B cell (primary cell): ENCODE results near the gene BEAN1. TPM values are rescaled to one million over a fixed set of nuclear protein-coding genes. Genes with fewer than 3 reads are reported as not detected.

Experiments used
- ATAC-seq: fragments of 200-7000 bp; cut with Tn5 transposase; one replicate; pipeline ENCODE4 v1.10.0; 2021; ENCODE audit warnings: low read depth, mild to moderate bottlenecking, moderate number of reproducible peaks, moderate library complexity
- CTCF ChIA-PET: fragments of 350-600 bp; sonication (Branson Sonifier 250); formaldehyde crosslinking; loops from one replicate; lab custom pipeline; 2021; ENCODE audit warnings: antibody characterized with exemption, inconsistent platforms; lab: Charles Lee
- POLR2A ChIA-PET: fragments of 350-600 bp; sonication (Branson Sonifier 250); formaldehyde crosslinking; loops from one replicate; lab custom pipeline; 2021; ENCODE audit warnings: antibody characterized with exemption; lab: Charles Lee
- DNase-seq: peaks from one replicate; pipeline ENCODE4 v3.0.0; 2013
- H2AFZ ChIP-seq: 2 replicates; pipeline ENCODE4 v1.6.1; 2012; ENCODE audit warnings: mild to moderate bottlenecking, low read depth, low read length; ENCODE audit not compliant: insufficient read depth, poor library complexity, severe bottlenecking
- H3K27ac ChIP-seq, 2 donors: 1 replicate in 1 of 2; 2 replicates in 1 of 2; pipeline ENCODE4 v1.5.1; 2012 to 2013; ENCODE audit warnings: low read length in 2 of 2, mild to moderate bottlenecking in 2 of 2, moderate library complexity in 1 of 2
- H3K27me3 ChIP-seq, 4 experiments: fragments of 200-600 bp in 1 of 4; sonication (generic) in 1 of 4; replicated peaks in 1 of 4; 1 replicate in 2 of 4; 2 replicates in 2 of 4; pipeline versions ENCODE4 v1.6.1 to v1.7.0; 2013 to 2016; ENCODE audit warnings: low read length in 3 of 4, mild to moderate bottlenecking in 2 of 4, mixed read lengths in 1 of 4, moderate library complexity in 1 of 4; ENCODE audit not compliant: insufficient read depth in 4 of 4, control insufficient read depth in 3 of 4; ENCODE audit errors: control extremely low read depth in 1 of 4
- H3K36me3 ChIP-seq, 2 experiments: replicated peaks in 1 of 2; 1 replicate in 1 of 2; 2 replicates in 1 of 2; pipeline versions ENCODE4 v1.6.1 to v1.7.1; 2013; ENCODE audit warnings: low read length in 1 of 2; ENCODE audit not compliant: insufficient read depth in 2 of 2, control insufficient read depth in 1 of 2; ENCODE audit errors: control extremely low read depth in 1 of 2, extremely low read depth in 1 of 2
- H3K4me1 ChIP-seq, 2 donors: fragments of 200-600 bp in 1 of 2; sonication (generic) in 1 of 2; 1 replicate in 1 of 2; 2 replicates in 1 of 2; pipeline versions ENCODE4 v1.5.1 to v1.6.1; 2013 to 2017; ENCODE audit warnings: low read length in 2 of 2; ENCODE audit not compliant: control insufficient read depth in 2 of 2, insufficient read depth in 2 of 2
- H3K4me2 ChIP-seq: replicated peaks from 2 replicates; pipeline ENCODE3; 2012; ENCODE audit warnings: mild to moderate bottlenecking, low read depth, low read length; ENCODE audit not compliant: poor library complexity, severe bottlenecking
- H3K4me3 ChIP-seq, 5 experiments: fragments of 200-600 bp in 1 of 5; sonication (generic) in 1 of 5; 1 replicate in 3 of 5; 2 replicates in 2 of 5; pipeline versions ENCODE4 v1.5.1 to v1.7.0; 2011 to 2016; ENCODE audit warnings: low read length in 4 of 5, mild to moderate bottlenecking in 4 of 5, low read depth in 2 of 5, control low read depth in 1 of 5, moderate library complexity in 1 of 5; ENCODE audit not compliant: insufficient read depth in 1 of 5; ENCODE audit errors: control extremely low read depth in 1 of 5, extremely low read depth in 1 of 5
- H3K79me2 ChIP-seq: fragments of 200-600 bp; sonication (generic); one replicate; pipeline ENCODE4 v1.6.0; 2016; ENCODE audit warnings: low read length; ENCODE audit not compliant: control insufficient read depth, insufficient read depth
- H3K9ac ChIP-seq: fragments of 200-600 bp; sonication (generic); 2 replicates; pipeline ENCODE4 v1.6.1; 2017; ENCODE audit warnings: mild to moderate bottlenecking, low read length, moderate library complexity
- H3K9me3 ChIP-seq, 3 donors: one replicate each; pipeline versions ENCODE4 v1.6.1 to v1.7.1; 2013; ENCODE audit warnings: low read length in 2 of 3; ENCODE audit not compliant: control insufficient read depth in 2 of 3, insufficient read depth in 1 of 3; ENCODE audit errors: control extremely low read depth in 1 of 3
- H4K20me1 ChIP-seq: 2 replicates; pipeline ENCODE4 v1.6.0; 2012; ENCODE audit warnings: mild to moderate bottlenecking, low read length; ENCODE audit not compliant: insufficient read depth, control insufficient read depth, poor library complexity, severe bottlenecking
- H3K27ac Mint-ChIP-seq: one replicate; pipeline ENCODE4 v1.8.0; 2021; ENCODE audit warnings: mixed read lengths
- H3K27me3 Mint-ChIP-seq: one replicate; pipeline ENCODE4 v1.8.0; 2021; ENCODE audit warnings: mixed read lengths
- H3K4me1 Mint-ChIP-seq: one replicate; pipeline ENCODE4 v1.8.0; 2021; ENCODE audit warnings: mixed read lengths
- H3K4me3 Mint-ChIP-seq: one replicate; pipeline ENCODE4 v1.8.0; 2021; ENCODE audit warnings: mixed read lengths
- H3K9me3 Mint-ChIP-seq: one replicate; pipeline ENCODE4 v1.8.0; 2022; ENCODE audit warnings: mixed read lengths; ENCODE audit not compliant: insufficient read depth
- EZH2 ChIP-seq: IDR thresholded peaks from 2 replicates; pipeline ENCODE4 v1.6.1; 2012; ENCODE audit warnings: borderline replicate concordance, low read depth, mild to moderate bottlenecking, moderate library complexity, low read length; ENCODE audit not compliant: insufficient read depth, poor library complexity, severe bottlenecking
- WGBS: methylation state at CpG from one replicate; pipeline ENCODE4 v1.1.5; 2013; ENCODE audit warnings: missing lambda C conversion rate; ENCODE audit not compliant: insufficient coverage; 5-methylcytosine and 5-hydroxymethylcytosine counted together
- intact Hi-C: fragments of 100-400 bp; cut with micrococcal nuclease; formaldehyde crosslinking; loops from one replicate; pipeline ENCODE4 v1.10.0; 2022
- polyA plus RNA-seq: library from polyadenylated mRNA; depleted of rRNA; stranded (reverse); fragments of >200 nt; gene quantifications from 2 replicates; pipeline ENCODE4 v1.2.3, GENCODE V29; 2012
- total RNA-seq, 2 donors: library from RNA; stranded (reverse); fragments of 120-200 nt in 1 of 2; gene quantifications; 1 replicate in 1 of 2; 2 replicates in 1 of 2; pipeline versions ENCODE4 v1.2.3 to v1.2.4, GENCODE V29; 2013 to 2022
- TF ChIP-seq, protein P1 (sequence below): fragments of 200-600 bp; IDR thresholded peaks from one replicate; pipeline ENCODE4 v1.8.0; 2022; ENCODE audit warnings: antibody characterized with exemption, mild to moderate bottlenecking

BEAN1 gene
- total and polyA plus RNA-seq, 2 donors (not counting 1 experiment from before 2014, with no cell fraction given), result not detected

- H3K4me2 ChIP-seq, result no peak overlapping the region
- H3K36me3 ChIP-seq, result no peaks in the 10 kb centered on the region
- H2AFZ ChIP-seq, result no peak overlapping the region
- intact Hi-C loops, result loop anchor here (2.0 kb wide), 1 partner anchor 71 kb away; the partner anchor contains the start of gene CKLF
- TF ChIP-seq EZH2, result no peak
- TF ChIP-seq, protein P1, sequence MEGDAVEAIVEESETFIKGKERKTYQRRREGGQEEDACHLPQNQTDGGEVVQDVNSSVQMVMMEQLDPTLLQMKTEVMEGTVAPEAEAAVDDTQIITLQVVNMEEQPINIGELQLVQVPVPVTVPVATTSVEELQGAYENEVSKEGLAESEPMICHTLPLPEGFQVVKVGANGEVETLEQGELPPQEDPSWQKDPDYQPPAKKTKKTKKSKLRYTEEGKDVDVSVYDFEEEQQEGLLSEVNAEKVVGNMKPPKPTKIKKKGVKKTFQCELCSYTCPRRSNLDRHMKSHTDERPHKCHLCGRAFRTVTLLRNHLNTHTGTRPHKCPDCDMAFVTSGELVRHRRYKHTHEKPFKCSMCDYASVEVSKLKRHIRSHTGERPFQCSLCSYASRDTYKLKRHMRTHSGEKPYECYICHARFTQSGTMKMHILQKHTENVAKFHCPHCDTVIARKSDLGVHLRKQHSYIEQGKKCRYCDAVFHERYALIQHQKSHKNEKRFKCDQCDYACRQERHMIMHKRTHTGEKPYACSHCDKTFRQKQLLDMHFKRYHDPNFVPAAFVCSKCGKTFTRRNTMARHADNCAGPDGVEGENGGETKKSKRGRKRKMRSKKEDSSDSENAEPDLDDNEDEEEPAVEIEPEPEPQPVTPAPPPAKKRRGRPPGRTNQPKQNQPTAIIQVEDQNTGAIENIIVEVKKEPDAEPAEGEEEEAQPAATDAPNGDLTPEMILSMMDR, result no peak
- Mint-ChIP-seq H3K9me3 (no peaks in the 10 kb centered on the region), H3K4me1 (peaks cover 19% of the 10 kb centered on the region), H3K4me3 (no peak overlapping the region), H3K27ac (no peak overlapping the region), H3K27me3 (peaks cover 6% of the 10 kb centered on the region)
- H3K27ac ChIP-seq, result no peak overlapping the region
- peaks cover 0 to 3% (median 0%) of the 10 kb centered on the region in 3 donors for H3K9me3 ChIP-seq
- 87% methylated on average over 6 of the region's 7 CpGs for whole genome bisulfite sequencing
- ChIA-PET CTCF (interaction anchor here (0.8 to 10.5 kb wide), 13 partner anchors 8 to 386 kb away, joined by 3 to 91 read pairs (median 6); partner anchors contain the start of genes CKLF and CMTM2), POLR2A (interaction anchor here (1.1 kb wide), 1 partner anchor 71 kb away, joined by 3 read pairs; the partner anchor contains the start of gene CKLF)
- H3K4me3 ChIP-seq, result no peak overlapping the region
- ATAC-seq, result no peak
- H3K9ac ChIP-seq, result no peak overlapping the region
- H3K27me3 ChIP-seq, result peaks cover 0 to 10% (median under 1%) of the 10 kb centered on the region in 4 experiments
- peaks cover 18 to 25% of the 10 kb centered on the region in 2 donors for H3K4me1 ChIP-seq
- H3K79me2 ChIP-seq, result no peaks in the 10 kb centered on the region
- H4K20me1 ChIP-seq, result no peaks in the 10 kb centered on the region
- no peak for DNase-seq
Observed at GRCh38 chr16:66481943-66482390, 54.9 kb downstream of the BEAN1 start.
